Activated T-cell treated with anti-CD3 and anti-CD28 coated beads for 1 hour (primary cell): ENCODE results near the gene ODAD4.
A peak's percentile ranks its signal among the peaks of the same experiment; 100 is the strongest.
"Not testable (repeated sequence)": the region's sequence is repeated elsewhere in the genome, so short reads cannot be mapped to it uniquely, and the experiment has no call there.

ENCODE experiments used
- DNase-seq: peaks from one replicate; pipeline ENCODE4 v3.0.0-alpha.2; 2020; ENCODE audit warnings: low read depth

Gene ODAD4

DNA sequence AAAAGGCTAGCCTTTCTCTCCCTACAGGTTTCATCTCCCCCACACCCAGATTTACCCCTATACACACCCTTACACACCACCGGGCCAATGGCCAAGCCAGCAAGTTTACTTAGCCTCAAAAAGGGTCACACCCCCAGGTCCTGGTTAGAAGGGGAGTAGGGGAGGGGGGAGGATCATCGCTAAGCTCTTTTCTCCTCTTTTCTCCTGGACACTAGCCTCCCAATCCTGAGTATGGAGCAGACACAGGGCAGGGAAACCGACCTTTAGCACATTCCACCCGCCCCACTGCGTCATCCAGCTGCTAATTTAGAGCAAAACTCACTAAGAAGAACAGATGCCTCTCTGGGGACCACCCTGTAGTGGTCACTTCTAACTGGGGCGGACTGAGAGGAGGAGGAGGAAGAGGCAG, 16.1 kb upstream of the ODAD4 start:
- no peak for DNase-seq

- DNase-seq, result no peak
These were observed 15.4 kb upstream of the ODAD4 start for GRCh38 chr17:41915020-41915419.

DNA sequence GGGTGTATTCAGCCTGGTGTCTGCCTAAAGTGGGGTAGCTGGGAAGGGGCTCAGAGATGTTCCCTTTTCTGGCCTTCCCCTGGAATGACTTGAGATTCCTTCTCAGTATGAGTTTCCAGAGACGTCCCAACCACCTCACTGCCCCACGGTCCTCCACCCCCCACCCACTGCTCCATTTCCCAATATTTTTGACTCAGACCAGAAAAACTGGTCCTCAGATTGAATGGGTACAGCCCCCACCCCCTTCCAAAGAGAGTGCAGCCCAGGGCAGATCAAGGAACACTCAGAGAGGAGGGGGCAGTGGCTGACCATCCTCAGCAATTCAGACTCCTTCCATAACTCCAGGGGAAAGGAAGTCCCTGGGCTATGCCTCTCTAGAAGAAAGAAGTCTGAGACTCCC, 14.9 kb upstream of the ODAD4 start:
- DNase-seq, result no peak

GRCh38 chr17:41917192-41917591, 13.2 kb upstream of the ODAD4 start:
- no peak for DNase-seq

DNA sequence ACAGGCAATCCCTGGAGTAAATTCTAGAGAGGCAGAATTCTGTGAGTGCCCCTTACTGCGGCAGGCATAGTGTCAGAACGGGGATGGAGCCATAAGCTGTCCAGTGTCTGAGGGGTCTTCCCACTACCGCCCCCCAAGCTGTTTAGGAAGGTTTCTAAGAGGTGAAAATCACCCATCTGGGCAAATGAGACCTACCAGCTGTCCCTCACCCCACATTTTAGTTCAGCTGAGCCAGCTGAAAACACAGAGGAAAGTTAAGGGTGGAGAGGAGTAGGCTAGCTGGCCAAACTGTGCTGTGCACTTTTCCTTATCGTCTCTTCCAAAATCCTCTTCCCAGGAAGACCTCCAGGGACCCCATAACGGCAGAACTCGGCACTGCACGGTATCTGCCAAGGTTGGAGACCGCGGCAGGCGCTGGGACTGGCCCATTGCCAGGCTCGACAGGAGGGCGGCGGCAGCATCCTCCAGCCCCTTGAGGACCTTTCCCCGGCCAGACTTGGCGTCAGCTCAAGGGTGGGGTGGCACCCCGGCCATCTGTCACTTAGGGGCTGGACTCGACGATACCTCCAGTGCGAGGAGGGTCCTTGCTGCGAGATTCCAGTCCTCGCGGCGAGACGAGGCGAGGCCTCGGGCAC, 12.6 kb upstream of the ODAD4 start:
- DNase-seq, result peak; percentile 26

GRCh38 chr17:41918314-41919164, 11.9 kb upstream of the ODAD4 start, which contains the start of gene ACLY:
Gene ACLY, minus strand, starts transcription at chr17:41918951. Its CDS starts 5,078 bp downstream, at chr17:41913873.
- DNase-seq, result peak; percentile 94

- DNase-seq, result no peak
These were observed 11.1 kb upstream of the ODAD4 start for GRCh38 chr17:41919165-41919817.

DNA sequence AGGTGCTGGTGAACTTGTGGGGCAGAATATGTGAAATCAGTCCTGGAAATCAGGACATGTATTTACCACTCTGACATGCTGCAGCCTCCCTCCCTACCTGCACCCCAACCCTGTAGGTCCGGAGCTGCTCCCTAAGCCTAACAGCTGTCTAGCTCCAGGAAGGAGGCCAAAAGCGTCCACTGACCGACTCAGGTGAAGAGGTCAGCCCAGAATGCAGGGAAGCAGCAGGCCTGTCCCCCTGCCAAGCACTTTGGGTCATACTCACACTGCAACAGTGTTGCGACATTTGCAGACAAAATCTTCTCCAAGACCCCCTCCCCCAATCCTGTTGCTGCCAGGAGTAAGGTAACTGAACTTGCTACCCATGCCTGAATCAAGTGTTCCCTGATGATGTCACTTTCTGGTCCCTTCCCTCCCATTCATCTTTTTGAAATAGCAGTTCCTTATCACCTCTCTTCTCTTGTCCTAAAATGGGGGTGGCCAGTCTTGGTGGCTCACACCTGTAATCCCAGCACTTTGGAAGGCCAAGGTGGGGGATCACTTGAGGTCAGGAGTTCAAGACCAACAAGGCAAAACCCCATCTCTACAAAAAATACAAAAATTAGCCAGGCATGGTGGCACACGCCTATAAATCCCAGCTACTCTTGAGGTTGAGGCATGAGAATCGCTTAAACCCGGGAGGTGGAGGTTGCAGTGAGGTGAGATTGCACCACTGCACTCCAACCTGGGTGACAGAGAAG, 10.4 kb upstream of the ODAD4 start:
- no peak for DNase-seq

DNA sequence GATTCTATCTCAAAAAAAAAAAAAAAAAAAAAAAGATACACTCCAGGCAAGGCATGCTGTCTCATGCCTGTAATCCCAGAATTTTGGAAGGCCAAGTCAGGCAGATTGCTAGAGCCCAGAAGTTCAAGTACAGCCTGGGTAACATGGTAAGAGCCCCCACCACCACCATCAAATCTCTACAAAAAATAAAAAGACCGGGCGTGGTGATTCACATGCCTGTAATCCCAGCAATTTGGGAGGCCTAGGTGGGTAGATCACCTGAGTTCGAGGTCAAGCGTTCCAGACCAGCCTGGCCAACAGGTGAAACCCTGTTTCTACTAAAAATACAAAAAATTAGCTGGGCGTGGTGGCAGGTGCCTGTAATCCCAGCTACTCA, 9.8 kb upstream of the ODAD4 start:
- no peak for DNase-seq

- no peak for DNase-seq
These were observed 4.3 kb upstream of the ODAD4 start for GRCh38 chr17:41925991-41926590.

DNA sequence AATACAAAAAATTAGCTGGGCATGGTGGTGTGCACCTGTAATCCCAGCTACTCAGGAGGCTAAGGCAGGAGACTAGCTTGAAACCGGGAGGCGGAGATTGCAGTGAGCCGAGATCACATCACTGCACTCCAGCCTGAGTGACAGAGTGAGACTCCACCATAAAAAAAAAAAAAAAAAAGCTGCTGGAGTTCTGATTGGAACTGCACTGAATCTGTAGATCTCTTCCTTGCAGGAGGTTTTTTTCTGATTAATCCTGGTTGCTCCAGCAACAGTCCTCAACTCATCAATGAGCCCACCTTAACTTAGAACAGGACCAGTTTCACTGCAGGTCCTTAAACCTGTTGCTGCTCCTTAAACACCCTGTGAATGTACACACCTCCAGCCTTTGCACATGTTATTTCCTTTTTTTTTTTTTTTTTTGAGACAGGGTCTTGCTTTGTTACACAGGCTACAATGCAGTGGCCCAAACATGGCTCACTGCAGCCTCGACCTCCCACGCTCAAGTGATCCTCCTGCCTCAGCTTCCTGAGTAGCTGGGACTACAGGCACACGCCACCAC, 1.6 kb upstream of the ODAD4 start:
- no peak for DNase-seq

- not testable (repeated sequence) for DNase-seq
These were observed 378 bp downstream of the ODAD4 start for GRCh38 chr17:41930833-41931156.

GRCh38 chr17:41931715-41932114, 1.3 kb downstream of the ODAD4 start:
- not testable (repeated sequence) for DNase-seq

GRCh38 chr17:41932816-41933389, 2.5 kb downstream of the ODAD4 start:
- DNase-seq, result no peak

GRCh38 chr17:41935641-41936040, 5.2 kb downstream of the ODAD4 start:
- DNase-seq, result no peak

- DNase-seq, result no peak
These were observed 7.8 kb downstream of the ODAD4 start for GRCh38 chr17:41937970-41938954.

GRCh38 chr17:41939044-41939692, 8.8 kb downstream of the ODAD4 start:
- no peak for DNase-seq

DNA sequence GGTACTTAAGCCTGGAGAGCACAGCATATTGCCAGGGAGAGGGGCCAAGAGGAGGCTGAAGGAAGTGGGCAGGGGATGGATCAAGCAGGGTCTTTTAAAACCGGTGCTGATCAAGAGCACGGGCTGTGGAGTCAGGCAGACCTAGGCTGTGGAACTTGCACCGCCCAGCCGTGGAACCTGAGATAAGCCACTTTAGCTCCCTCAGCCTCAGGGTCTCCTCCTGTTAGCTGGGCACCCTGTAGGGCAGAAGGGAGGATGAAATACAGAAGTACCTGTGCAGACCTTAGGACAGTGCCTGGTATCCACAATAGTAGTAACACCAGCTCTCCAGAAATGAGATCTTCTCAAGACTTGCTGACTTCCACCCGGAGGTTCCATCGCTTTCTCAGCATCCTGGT, 9.3 kb downstream of the ODAD4 start:
- DNase-seq, result no peak

- DNase-seq, result no peak
These were observed 10.8 kb downstream of the ODAD4 start for GRCh38 chr17:41941168-41941567.
